Measurements from ENCODE around the gene TMEM167A.

GRCh38 chr5:83058726-83059125 lies 18.5 kb downstream of the TMEM167A start:
- no peak for TF ChIP-seq CTCF (IDR thresholded peaks at IDR 0.05)
- no peak for TF ChIP-seq POLR2A (IDR thresholded peaks at IDR 0.05)
